GM13976 (cell line): Measurements from ENCODE around the gene SEMA3A.
"Not testable (repeated sequence)": the region's sequence is repeated elsewhere in the genome, so short reads cannot be mapped to it uniquely, and the experiment has no call there.

Experiments
- DNase-seq: peaks from one replicate; pipeline ENCODE4 v3.0.0; 2012; ENCODE audit warnings: low spot score
- in situ Hi-C: fragments of 300-500 bp; cut with MboI; formaldehyde crosslinking; loops from one replicate; pipeline ENCODE4 v1.12.0; 2022; ENCODE audit warnings: low sequenced_read_pairs, mixed read lengths, inconsistent platforms; ENCODE audit not compliant: unreplicated experiment
- TF ChIP-seq, protein P1 (sequence below): IDR thresholded peaks from 2 replicates; pipeline ENCODE4 v1.5.1; 2012; ENCODE audit warnings: borderline replicate concordance, mild to moderate bottlenecking; ENCODE audit not compliant: insufficient read depth; ENCODE audit errors: extremely low read depth, missing control alignments, control extremely low read depth

The SEMA3A gene

DNA sequence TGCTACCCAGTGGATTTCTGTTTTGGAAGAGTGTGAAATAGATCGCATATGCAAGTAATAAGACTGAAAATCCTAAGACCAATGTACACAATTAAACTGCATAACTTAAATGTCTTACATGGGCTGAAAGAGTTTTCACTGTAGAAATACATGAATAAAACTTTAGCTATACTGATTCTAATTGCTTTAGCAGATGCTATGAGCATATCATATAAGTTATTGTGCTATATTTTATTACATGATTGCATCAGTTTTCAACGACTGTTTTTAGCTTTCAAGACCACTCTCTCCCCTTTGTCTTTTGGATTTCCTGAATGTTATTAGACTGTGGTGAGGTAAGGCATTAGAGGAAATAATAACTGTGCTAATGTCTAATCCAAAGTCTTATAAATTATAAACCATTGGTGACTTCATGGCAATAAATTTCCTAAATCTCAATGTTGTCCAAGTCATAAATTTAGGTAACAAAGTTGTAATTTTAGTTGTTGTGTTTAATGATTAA lies 124.5 kb downstream of the SEMA3A start:
- TF ChIP-seq, protein P1, sequence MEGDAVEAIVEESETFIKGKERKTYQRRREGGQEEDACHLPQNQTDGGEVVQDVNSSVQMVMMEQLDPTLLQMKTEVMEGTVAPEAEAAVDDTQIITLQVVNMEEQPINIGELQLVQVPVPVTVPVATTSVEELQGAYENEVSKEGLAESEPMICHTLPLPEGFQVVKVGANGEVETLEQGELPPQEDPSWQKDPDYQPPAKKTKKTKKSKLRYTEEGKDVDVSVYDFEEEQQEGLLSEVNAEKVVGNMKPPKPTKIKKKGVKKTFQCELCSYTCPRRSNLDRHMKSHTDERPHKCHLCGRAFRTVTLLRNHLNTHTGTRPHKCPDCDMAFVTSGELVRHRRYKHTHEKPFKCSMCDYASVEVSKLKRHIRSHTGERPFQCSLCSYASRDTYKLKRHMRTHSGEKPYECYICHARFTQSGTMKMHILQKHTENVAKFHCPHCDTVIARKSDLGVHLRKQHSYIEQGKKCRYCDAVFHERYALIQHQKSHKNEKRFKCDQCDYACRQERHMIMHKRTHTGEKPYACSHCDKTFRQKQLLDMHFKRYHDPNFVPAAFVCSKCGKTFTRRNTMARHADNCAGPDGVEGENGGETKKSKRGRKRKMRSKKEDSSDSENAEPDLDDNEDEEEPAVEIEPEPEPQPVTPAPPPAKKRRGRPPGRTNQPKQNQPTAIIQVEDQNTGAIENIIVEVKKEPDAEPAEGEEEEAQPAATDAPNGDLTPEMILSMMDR = no peak
- in situ Hi-C loops = no loop called here
- no peak for DNase-seq

DNA sequence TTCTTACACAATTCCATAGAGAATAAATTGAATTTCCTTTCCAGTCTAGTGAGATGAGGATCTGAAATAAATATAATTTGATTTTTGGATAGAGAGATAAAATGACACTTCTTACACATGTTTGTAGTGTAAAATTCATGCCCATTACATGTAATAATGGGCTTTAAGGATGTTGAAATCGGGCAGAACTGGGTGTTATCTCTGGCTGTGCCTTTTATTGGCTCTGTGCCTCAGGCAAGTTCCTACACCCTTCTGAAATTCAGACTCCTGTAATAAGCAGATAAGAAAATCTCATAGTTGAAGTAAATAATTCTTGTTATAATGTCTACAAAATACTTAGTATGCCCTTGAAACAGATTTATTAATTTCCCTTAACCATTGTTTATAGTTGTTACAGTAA lies 125.6 kb downstream of the SEMA3A start:
- TF ChIP-seq, protein P1 = no peak

DNA sequence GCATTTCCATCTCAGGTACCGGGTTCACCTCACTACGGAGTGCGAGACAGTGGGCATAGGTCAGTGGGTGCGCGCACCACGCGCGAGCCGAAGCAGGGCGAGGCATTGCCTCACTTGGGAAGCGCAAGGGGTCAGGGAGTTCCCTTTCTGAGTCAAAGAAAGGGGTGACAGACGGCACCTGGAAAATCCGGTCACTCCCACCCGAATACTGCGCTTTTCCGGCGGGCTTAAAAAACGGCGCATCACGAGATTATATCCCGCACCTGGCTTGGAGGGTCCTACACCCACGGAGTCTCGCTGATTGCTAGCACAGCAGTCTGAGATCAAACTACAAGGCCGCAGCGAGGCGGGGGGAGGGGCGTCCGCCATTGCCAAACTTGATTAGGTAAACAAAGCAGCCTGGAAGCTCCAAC lies 132.1 kb downstream of the SEMA3A start:
- DNase-seq, in situ Hi-C loops: not testable (repeated sequence)

More for the DNA sequence above, 125.6 kb downstream of the SEMA3A start:
- DNase-seq = no peak
- in situ Hi-C loops = no loop called here

DNA sequence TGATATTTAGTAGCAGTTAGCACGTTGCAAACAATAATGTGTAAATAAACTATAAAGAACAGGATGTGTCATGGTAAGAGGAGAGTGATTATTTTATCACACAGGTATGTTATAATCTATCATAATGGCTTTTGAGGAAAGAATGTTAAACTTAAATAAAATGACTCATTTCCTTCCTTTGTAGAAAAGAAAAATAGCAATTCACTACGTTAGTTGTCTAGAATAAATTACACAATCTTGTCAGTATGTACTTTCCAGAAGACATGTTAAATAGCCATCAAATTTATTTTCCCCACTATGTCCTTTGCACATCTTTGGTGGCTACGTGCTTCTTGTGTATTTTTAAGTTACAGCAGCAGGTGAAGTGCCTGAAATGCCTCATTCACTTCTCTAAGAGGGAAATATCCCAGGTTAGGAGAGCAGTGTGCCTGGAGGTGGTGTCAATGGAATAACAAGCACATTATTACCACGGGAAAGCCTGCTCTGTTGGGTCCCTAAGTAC lies 133.8 kb downstream of the SEMA3A start:
- TF ChIP-seq, protein P1 = no peak
- in situ Hi-C loops = no loop called here
- DNase-seq = no peak

DNA sequence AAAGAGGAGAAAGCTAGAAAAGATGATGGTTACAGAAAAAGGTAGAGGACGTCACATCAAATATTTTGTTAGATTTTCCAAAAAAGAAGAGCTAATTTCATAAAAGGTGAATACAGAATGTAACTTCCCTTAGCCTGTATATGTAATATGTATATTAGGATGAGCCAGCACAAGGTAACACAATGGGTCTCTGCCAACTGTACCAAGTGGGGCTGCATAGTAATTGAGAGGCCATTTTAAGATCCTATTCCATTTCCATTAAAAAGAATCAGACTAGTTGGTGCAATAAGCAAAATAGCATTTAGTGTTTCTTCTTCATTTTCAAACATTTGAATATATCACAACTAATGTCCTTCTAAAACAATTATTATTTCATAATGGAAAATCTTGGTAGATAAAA lies 134.6 kb downstream of the SEMA3A start:
- DNase-seq = no peak

DNA sequence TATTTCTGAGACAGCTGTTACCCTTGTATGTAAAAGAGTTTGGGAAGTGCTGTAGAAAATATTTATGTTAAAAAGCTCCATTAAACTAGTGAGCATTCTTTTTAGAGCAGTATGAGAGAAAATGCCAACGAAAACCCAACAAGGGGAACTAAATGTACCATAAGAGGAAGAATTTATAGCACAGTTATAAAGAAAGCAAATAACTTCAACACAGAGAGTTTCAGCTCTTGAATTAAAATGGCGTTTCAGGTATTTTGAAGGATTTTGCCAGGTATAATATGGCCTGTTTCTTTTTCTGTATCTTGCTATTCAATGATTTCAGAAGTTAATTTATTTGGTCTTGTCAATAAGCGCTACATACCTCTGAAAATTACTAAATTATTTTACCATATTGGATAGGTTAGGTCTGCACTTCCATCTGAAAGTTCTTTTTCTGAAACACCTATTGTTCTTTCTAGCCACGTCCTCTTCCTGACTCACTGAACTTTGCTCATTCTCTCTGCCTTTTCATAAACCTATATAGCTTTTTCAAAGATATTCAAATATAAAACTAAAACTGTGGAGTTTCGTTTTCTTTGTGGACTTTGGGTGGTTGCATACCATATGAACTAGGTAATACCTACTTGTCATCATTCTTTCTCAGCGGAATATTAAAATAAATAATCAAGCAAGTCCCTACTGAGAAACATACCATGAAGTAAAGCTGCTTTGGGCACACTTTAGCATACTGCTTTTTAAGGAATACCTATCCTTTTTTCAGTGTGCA lies 136.1 kb downstream of the SEMA3A start:
- in situ Hi-C loops = no loop called here
- TF ChIP-seq, protein P1 = no peak
- DNase-seq = no peak

More for the DNA sequence above, 134.6 kb downstream of the SEMA3A start:
- in situ Hi-C loops = no loop called here
- TF ChIP-seq, protein P1 = no peak

DNA sequence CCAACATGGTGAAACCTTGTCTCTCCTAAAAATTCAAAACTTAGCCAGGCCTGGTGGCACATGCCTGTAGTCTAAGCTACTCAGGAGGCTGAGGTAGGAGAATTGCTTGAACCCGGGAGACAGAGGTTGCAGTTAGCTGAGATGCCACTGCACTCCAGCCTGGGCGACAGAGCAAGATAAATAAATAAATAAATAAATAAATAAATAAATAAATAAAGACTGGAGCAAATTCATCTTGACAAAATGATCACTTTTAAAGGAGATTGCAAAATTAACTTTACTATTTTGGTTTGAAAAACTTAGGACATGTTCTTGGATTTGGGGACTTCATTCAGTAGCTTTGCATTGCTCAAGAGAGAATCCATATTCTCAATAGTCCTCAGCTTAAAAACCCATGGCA lies 137.0 kb downstream of the SEMA3A start:
- in situ Hi-C loops = no loop called here
- TF ChIP-seq, protein P1 = no peak
- DNase-seq = no peak
